CD8-positive, alpha-beta memory T cell (primary cell): Measurements from ENCODE around the gene BMP10. TPM values are rescaled to one million over a fixed set of nuclear protein-coding genes. Genes with fewer than 3 reads are reported as not detected.

Experiments used
- CTCF ChIA-PET: fragments of 350-600 bp; sonication (Branson Sonifier 250); formaldehyde crosslinking; loops from one replicate; lab custom pipeline; 2021; ENCODE audit warnings: antibody characterized with exemption; lab: Charles Lee
- POLR2A ChIA-PET: fragments of 350-600 bp; sonication (Branson Sonifier 250); formaldehyde crosslinking; loops from one replicate; lab custom pipeline; 2021; ENCODE audit warnings: antibody characterized with exemption; lab: Charles Lee
- DNase-seq, 5 donors: peaks; one replicate each; pipeline versions ENCODE4 v3.0.0 to v3.0.0-alpha.2; 2020 to 2022; ENCODE audit warnings: mixed read lengths in 1 of 5
- H3K27ac ChIP-seq: one replicate; pipeline ENCODE4 v1.7.0; 2013; ENCODE audit warnings: low read depth, mild to moderate bottlenecking, low read length, moderate library complexity
- H3K27me3 ChIP-seq: 2 replicates; pipeline ENCODE4 v1.7.0; 2013; ENCODE audit warnings: low read length, mild to moderate bottlenecking; ENCODE audit not compliant: insufficient read depth, poor library complexity, severe bottlenecking
- H3K36me3 ChIP-seq: 2 replicates; pipeline ENCODE4 v1.7.0; 2013; ENCODE audit warnings: mild to moderate bottlenecking, low read length, moderate library complexity; ENCODE audit not compliant: insufficient read depth
- H3K4me1 ChIP-seq: 2 replicates; pipeline ENCODE4 v1.7.0; 2013; ENCODE audit warnings: mild to moderate bottlenecking, low read length, moderate library complexity; ENCODE audit not compliant: insufficient read depth
- H3K4me3 ChIP-seq: 2 replicates; pipeline ENCODE4 v1.7.0; 2013; ENCODE audit warnings: mild to moderate bottlenecking, low read length
- H3K9me3 ChIP-seq: 2 replicates; pipeline ENCODE4 v1.7.0; 2013; ENCODE audit warnings: mild to moderate bottlenecking, low read length
- H3K27ac Mint-ChIP-seq, 8 donors: one replicate each; pipeline ENCODE4 v1.8.0; 2020 to 2021; ENCODE audit warnings: mixed read lengths in 8 of 8, mild to moderate bottlenecking in 6 of 8, inconsistent platforms in 3 of 8, moderate library complexity in 3 of 8
- H3K27me3 Mint-ChIP-seq, 2 donors: one replicate each; pipeline ENCODE4 v1.8.0; 2020 to 2021; ENCODE audit warnings: mixed read lengths in 2 of 2, mild to moderate bottlenecking in 1 of 2, moderate library complexity in 1 of 2
- H3K36me3 Mint-ChIP-seq, 3 donors: one replicate each; pipeline ENCODE4 v1.8.0; 2020 to 2021; ENCODE audit warnings: mixed read lengths in 3 of 3, inconsistent platforms in 1 of 3, mild to moderate bottlenecking in 1 of 3
- H3K4me1 Mint-ChIP-seq, 3 donors: one replicate each; pipeline ENCODE4 v1.8.0; 2020 to 2021; ENCODE audit warnings: mixed read lengths in 3 of 3, inconsistent platforms in 1 of 3, mild to moderate bottlenecking in 1 of 3
- H3K4me3 Mint-ChIP-seq, 7 donors: one replicate each; pipeline ENCODE4 v1.8.0; 2020 to 2021; ENCODE audit warnings: mixed read lengths in 7 of 7, mild to moderate bottlenecking in 6 of 7, moderate library complexity in 4 of 7, inconsistent platforms in 2 of 7
- H3K9me3 Mint-ChIP-seq, 5 donors: one replicate each; pipeline ENCODE4 v1.8.0; 2020 to 2022; ENCODE audit warnings: mixed read lengths in 5 of 5, mild to moderate bottlenecking in 3 of 5, moderate library complexity in 2 of 5, inconsistent platforms in 1 of 5
- polyA plus RNA-seq: library from polyadenylated mRNA; unstranded; fragments of 300-500 nt; fragmentation: Illumina TruSeq; gene quantifications from one replicate; pipeline ENCODE4 v1.2.3, GENCODE V29; 2021
- total RNA-seq, 2 experiments: library from RNA; stranded (reverse); gene quantifications; one replicate each; pipeline ENCODE4 v1.2.3, GENCODE V29; 2021

BMP10 gene
- total and polyA plus RNA-seq, 3 experiments from 2014 or later: not detected

DNA sequence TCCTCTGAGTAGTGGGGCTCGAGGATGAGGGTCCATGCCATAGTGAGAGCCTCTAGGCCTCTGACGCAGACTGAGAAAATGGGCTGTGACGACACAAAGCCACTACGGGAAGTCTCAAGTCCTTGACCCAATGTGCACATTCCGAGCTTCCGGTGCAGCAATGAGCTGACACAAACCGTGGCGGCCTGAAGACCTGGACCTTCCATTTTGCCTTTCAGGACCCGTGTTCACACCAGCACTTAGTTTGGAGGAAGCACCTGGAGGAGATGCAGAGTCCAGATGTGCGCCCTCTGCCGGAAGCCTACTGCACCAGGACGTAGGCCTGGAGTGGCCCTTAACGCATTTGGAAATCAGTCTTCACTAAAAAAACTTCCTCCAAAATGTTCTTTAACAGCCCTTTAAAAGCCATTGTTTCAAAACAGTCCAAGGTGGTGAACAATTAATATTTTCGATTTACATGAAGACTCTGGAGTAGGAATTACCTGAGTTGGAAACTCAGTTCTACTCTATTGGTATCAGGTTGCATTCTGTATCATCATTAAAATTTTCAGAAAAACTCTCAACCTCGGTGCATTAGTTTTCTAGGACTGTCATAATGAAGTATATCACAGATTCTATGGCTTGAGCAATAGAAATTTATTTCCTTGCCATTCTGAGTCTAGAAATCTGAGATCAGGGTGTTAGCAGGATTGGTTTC, 33.9 kb downstream of the BMP10 start:
- no peaks in the 10 kb centered on the region for H3K36me3 Mint-ChIP-seq
- H3K36me3 ChIP-seq: no peaks in the 10 kb centered on the region
- no peak overlapping the region for H3K4me3 ChIP-seq
- no peaks in the 10 kb centered on the region for H3K27me3 ChIP-seq
- no peaks in the 10 kb centered on the region for H3K9me3 ChIP-seq
- peaks cover 14 to 37% (median 16%) of the 10 kb centered on the region in 3 donors for H3K4me1 Mint-ChIP-seq
- H3K9me3 Mint-ChIP-seq: peaks cover 0 to 2% (median 0%) of the 10 kb centered on the region in 5 donors
- no peaks in the 10 kb centered on the region for H3K27me3 Mint-ChIP-seq
- H3K4me1 ChIP-seq: peaks cover 14% of the 10 kb centered on the region
- ChIA-PET CTCF (interaction anchor here (0.8 to 5.3 kb wide), 12 partner anchors 11 to 128 kb away, joined by 3 to 46 read pairs (median 4); no protein-coding TSS in a partner anchor), POLR2A (no interaction called here)
- no peak overlapping the region for H3K4me3 Mint-ChIP-seq
- H3K27ac Mint-ChIP-seq: peak overlapping the region in 2 of 8 donors; percentile 51 to 61
- DNase-seq: peak; percentile 36 to 73 (median 48)
- no peak overlapping the region for H3K27ac ChIP-seq

DNA sequence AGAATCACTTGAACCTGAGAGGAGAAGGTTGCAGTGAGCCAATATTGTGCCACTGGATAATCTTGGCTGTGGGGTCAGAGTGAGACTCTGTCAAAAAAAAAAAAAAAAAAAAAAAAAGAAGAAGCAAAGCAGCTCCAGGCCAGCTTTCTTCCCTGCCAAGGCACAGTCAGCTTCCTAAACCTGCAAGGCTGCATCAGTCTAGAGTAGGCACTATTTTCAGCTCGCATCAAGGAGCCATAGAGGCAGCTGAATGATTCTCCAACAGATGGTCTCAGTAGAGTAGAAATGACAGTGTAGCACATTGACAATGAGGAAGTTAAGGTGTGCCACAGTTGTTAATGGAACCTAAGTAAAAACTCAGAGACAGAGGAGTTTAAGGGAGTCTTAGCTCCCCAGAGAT, 35.6 kb downstream of the BMP10 start:
- H3K27me3 Mint-ChIP-seq: no peaks in the 10 kb centered on the region
- Histone ChIP-seq H3K27me3 (no peaks in the 10 kb centered on the region), H3K9me3 (no peaks in the 10 kb centered on the region), H3K4me1 (peaks cover 31% of the 10 kb centered on the region), H3K4me3 (no peak overlapping the region), H3K27ac (no peak overlapping the region), H3K36me3 (no peaks in the 10 kb centered on the region)
- no peaks in the 10 kb centered on the region for H3K36me3 Mint-ChIP-seq
- ChIA-PET CTCF (interaction anchor here (0.8 to 5.3 kb wide), 11 partner anchors 10 to 126 kb away, joined by 3 to 46 read pairs (median 4); no protein-coding TSS in a partner anchor), POLR2A (interaction anchor here (0.6 kb wide), 1 partner anchor 11 kb away, joined by 4 read pairs; no protein-coding TSS in a partner anchor)
- peaks cover 0 to 2% (median 0%) of the 10 kb centered on the region in 5 donors for H3K9me3 Mint-ChIP-seq
- no peak overlapping the region for H3K27ac Mint-ChIP-seq
- peaks cover 28 to 54% (median 32%) of the 10 kb centered on the region in 3 donors for H3K4me1 Mint-ChIP-seq
- H3K4me3 Mint-ChIP-seq: no peak overlapping the region
- DNase-seq: no peak

DNA sequence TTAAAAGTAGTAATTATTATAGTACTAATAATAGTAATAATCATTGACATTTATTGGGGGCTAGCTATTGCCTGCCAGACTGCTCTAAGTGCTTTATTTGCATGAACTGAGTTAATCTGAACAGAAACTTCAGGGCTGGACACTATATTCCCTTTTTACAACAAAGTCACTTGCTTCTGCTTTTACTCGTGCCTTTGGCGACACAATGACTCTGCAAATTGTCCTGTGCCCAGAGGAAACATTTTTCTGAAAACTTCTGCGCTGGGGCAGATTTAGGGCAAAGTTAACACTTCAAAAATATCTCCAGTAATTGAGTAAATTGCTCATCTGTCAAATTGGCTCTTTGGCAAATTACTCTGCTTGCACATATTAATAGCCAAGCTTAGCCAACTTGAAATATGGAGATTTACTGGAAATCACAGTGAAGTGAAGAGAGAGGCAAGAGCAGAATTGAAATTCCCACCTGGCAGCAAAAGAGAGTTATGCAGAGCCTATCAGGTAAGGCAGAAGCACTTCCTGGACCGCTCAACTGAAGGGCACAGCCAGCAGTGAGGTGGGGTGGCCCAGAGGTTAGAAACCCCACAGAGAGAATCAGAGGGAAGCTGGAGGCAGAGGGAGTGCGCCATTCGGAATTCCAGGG, 36.3 kb downstream of the BMP10 start:
- CTCF ChIA-PET: interaction anchor here (0.8 to 5.3 kb wide), 8 partner anchors 10 to 125 kb away, joined by 3 to 46 read pairs (median 6); no protein-coding TSS in a partner anchor
- no peak for DNase-seq
- H3K4me1 ChIP-seq: peaks cover 39% of the 10 kb centered on the region
- H3K36me3 ChIP-seq: no peaks in the 10 kb centered on the region
- H3K27me3 ChIP-seq: no peaks in the 10 kb centered on the region
- H3K4me3 ChIP-seq: no peak overlapping the region
- Mint-ChIP-seq H3K27ac (peak overlapping the region in 1 of 8 donors; percentile 91), H3K9me3 (no peaks in the 10 kb centered on the region), H3K4me1 (peaks cover 35 to 61% (median 40%) of the 10 kb centered on the region in 3 donors), H3K36me3 (no peaks in the 10 kb centered on the region), H3K27me3 (no peaks in the 10 kb centered on the region), H3K4me3 (no peak overlapping the region)
- POLR2A ChIA-PET: interaction anchor here (0.5 kb wide), 1 partner anchor 18 kb away, joined by 3 read pairs; no protein-coding TSS in a partner anchor
- no peak overlapping the region for H3K27ac ChIP-seq
- no peaks in the 10 kb centered on the region for H3K9me3 ChIP-seq

DNA sequence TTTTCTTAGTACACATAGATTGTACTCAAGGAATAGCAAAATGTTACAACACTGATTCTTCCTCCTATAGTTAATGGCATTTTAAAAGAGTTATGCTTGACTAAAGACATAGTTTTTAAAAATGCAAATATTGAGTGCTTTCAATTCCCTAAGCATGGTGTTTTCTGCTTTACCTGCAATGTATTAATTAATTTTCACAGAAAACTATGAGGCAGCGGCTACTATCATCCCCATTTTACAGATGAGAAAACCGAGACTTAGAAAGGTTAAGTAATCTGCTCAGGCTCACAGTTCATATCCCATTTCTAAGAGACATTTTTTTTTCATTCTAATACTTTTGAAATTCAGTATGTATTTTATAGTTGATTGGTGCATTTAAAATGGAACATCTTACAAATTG, 38.0 kb downstream of the BMP10 start:
- ChIA-PET POLR2A (no interaction called here), CTCF (interaction anchor here (0.7 to 1.0 kb wide), 3 partner anchors 18 to 81 kb away, joined by 3 to 5 read pairs (median 4); no protein-coding TSS in a partner anchor)
- Mint-ChIP-seq H3K4me1 (peaks cover 51 to 72% (median 57%) of the 10 kb centered on the region in 3 donors), H3K27me3 (peaks cover 0 to 2% of the 10 kb centered on the region in 2 donors), H3K36me3 (peaks cover 0 to 4% (median 0%) of the 10 kb centered on the region in 3 donors), H3K27ac (no peak overlapping the region), H3K9me3 (no peaks in the 10 kb centered on the region), H3K4me3 (no peak overlapping the region)
- Histone ChIP-seq H3K4me1 (peaks cover 56% of the 10 kb centered on the region), H3K27ac (no peak overlapping the region), H3K9me3 (no peaks in the 10 kb centered on the region), H3K36me3 (no peaks in the 10 kb centered on the region), H3K4me3 (no peak overlapping the region), H3K27me3 (no peaks in the 10 kb centered on the region)
- DNase-seq: no peak

DNA sequence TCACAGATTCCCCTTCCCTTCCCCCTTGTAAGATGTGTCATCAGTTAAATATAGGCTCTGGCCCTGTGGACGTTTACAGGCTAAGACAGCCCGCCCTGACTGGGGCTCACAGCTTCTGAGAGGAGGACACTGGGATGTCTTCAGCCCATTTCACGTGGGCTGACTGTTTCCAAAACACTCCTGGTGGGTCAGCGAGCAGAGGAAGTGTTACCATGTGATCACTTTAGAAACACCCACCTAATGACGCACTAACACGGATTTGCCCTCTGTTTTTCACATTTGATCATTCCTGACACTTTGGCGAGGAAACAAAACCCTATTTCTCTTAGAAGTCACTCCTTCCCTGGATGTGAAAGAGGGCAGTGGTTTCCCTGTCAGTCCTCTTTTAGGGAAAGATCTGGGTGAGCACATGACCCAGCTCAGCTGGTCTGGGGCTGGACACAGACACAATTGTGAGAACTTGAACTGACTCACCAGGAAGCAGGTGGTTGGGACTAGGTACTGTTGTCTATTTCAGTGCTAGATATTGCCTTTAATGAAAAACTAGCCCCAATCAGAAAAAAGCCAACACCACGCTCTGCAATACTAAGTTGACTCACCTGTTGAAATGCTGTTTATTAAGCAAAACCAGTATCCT, 38.8 kb downstream of the BMP10 start:
- POLR2A ChIA-PET: no interaction called here
- H3K27ac Mint-ChIP-seq: peak overlapping the region in 7 of 8 donors; percentile 71 to 90 (median 83)
- Histone ChIP-seq H3K4me3 (no peak overlapping the region), H3K27ac (peak overlapping the region; percentile 14), H3K9me3 (no peaks in the 10 kb centered on the region), H3K36me3 (peaks cover 5% of the 10 kb centered on the region), H3K4me1 (peaks cover 60% of the 10 kb centered on the region), H3K27me3 (no peaks in the 10 kb centered on the region)
- H3K36me3 Mint-ChIP-seq: peaks cover 0 to 13% (median 0%) of the 10 kb centered on the region in 3 donors
- peak overlapping the region; percentile 7 to 72 (median 57) for H3K4me3 Mint-ChIP-seq
- H3K9me3 Mint-ChIP-seq: no peaks in the 10 kb centered on the region
- peaks cover 49 to 72% (median 57%) of the 10 kb centered on the region in 3 donors for H3K4me1 Mint-ChIP-seq
- CTCF ChIA-PET: interaction anchor here (0.7 to 1.0 kb wide), 3 partner anchors 17 to 81 kb away, joined by 3 to 5 read pairs (median 4); no protein-coding TSS in a partner anchor
- H3K27me3 Mint-ChIP-seq: peaks cover 0 to 2% of the 10 kb centered on the region in 2 donors
- DNase-seq: peak; percentile 9 to 62 (median 18)

DNA sequence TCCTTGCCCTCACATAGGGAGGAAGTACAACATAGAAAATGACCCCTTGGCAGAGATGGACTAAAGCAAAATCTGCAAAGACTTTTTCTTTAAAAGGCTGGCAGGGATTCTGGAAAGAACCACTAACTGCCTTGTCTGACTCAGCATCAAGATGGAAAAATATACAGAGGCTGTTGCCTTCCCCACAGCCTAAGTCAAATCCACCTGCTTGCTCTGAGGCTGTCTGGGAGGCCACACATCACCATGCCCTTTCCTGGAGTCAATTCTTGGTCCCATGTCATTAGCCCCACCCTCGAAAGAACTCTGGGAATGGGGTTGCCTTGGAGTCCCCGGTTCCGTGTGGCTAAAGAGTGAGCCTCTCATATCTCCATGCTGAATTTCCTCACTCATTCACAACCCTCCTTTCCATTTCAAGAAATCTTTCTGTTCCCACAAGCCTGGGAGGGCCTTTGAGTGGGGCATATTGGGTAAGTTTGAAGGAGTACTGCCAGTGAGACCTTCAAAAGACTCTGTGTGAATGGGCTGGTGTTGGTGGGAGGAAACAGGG, 39.4 kb downstream of the BMP10 start:
- Histone ChIP-seq H3K36me3 (peaks cover 5% of the 10 kb centered on the region), H3K27ac (peak overlapping the region; percentile 14), H3K27me3 (no peaks in the 10 kb centered on the region), H3K4me1 (peaks cover 55% of the 10 kb centered on the region), H3K4me3 (no peak overlapping the region), H3K9me3 (no peaks in the 10 kb centered on the region)
- peaks cover 0 to 2% of the 10 kb centered on the region in 2 donors for H3K27me3 Mint-ChIP-seq
- ChIA-PET CTCF (no interaction called here), POLR2A (no interaction called here)
- H3K4me3 Mint-ChIP-seq: peak overlapping the region; percentile 7 to 72 (median 57)
- DNase-seq: no peak
- peak overlapping the region; percentile 33 to 90 (median 79) for H3K27ac Mint-ChIP-seq
- H3K9me3 Mint-ChIP-seq: no peaks in the 10 kb centered on the region
- H3K36me3 Mint-ChIP-seq: peaks cover 0 to 17% (median 0%) of the 10 kb centered on the region in 3 donors
- peaks cover 49 to 73% (median 61%) of the 10 kb centered on the region in 3 donors for H3K4me1 Mint-ChIP-seq

DNA sequence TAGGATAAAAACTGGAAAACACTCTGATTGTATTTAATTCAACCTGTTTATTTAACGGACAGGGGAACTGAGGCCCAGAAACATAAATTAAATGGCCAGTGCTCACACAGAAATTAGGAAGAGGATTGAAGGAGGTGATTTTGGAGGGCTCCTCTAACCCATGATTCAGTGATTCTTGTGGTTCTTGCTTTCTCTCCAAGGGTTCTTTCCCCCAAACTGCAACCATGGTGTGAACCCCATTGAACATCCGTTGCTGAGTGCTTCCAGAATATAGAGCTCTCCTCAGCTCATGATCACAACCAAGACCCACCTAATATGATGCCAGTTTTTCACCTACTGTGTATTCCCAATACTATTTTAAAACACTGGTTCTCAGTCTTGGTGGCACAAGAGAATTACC, 41.4 kb downstream of the BMP10 start:
- Histone ChIP-seq H3K4me3 (peak overlapping the region; percentile 18), H3K36me3 (peaks cover 5% of the 10 kb centered on the region), H3K27ac (peak overlapping the region; percentile 35), H3K27me3 (no peaks in the 10 kb centered on the region), H3K4me1 (peaks cover 52% of the 10 kb centered on the region), H3K9me3 (no peaks in the 10 kb centered on the region)
- POLR2A ChIA-PET: interaction anchor here (0.6 to 2.0 kb wide), 3 partner anchors 19 to 78 kb away, joined by 4 to 9 read pairs (median 8); no protein-coding TSS in a partner anchor
- H3K36me3 Mint-ChIP-seq: peaks cover 0 to 37% (median 10%) of the 10 kb centered on the region in 3 donors
- H3K27me3 Mint-ChIP-seq: peaks cover 0 to 2% of the 10 kb centered on the region in 2 donors
- CTCF ChIA-PET: interaction anchor here (0.9 to 3.8 kb wide), 10 partner anchors 9 to 108 kb away, joined by 3 to 17 read pairs (median 4); no protein-coding TSS in a partner anchor
- H3K9me3 Mint-ChIP-seq: no peaks in the 10 kb centered on the region
- peak overlapping the region; percentile 68 to 97 (median 84) for H3K27ac Mint-ChIP-seq
- DNase-seq: no peak
- H3K4me1 Mint-ChIP-seq: peaks cover 59 to 82% (median 80%) of the 10 kb centered on the region in 3 donors
- peak overlapping the region; percentile 4 to 78 (median 71) for H3K4me3 Mint-ChIP-seq
